Ovary (tissue), 9 donors: ENCODE data around the gene ANKRD44. TPM values are rescaled to one million over a fixed set of nuclear protein-coding genes. Genes with fewer than 3 reads are reported as not detected.

ENCODE experiments used
- DNase-seq, 5 donors: peaks; one replicate each; pipeline ENCODE4 v3.0.0-alpha.2; 2019 to 2020
- H3K27ac ChIP-seq, 2 donors: fragments of 200-600 bp; one replicate each; pipeline versions ENCODE4 v1.5.1 to v1.8.0; 2019 to 2022
- H3K27me3 ChIP-seq: fragments of 200-600 bp; one replicate; pipeline ENCODE4 v1.8.0; 2022
- H3K36me3 ChIP-seq: fragments of 200-600 bp; sonication (generic); one replicate; pipeline ENCODE4 v1.5.1; 2019
- H3K4me1 ChIP-seq: one replicate; pipeline ENCODE4 v1.8.1; 2013; ENCODE audit warnings: mild to moderate bottlenecking, moderate library complexity; ENCODE audit not compliant: insufficient read depth
- H3K4me3 ChIP-seq: fragments of 200-600 bp; sonication (generic); one replicate; pipeline ENCODE4 v1.5.1; 2017
- H3K9me3 ChIP-seq, 2 donors: fragments of 200-600 bp in 1 of 2; sonication (generic) in 1 of 2; one replicate each; pipeline versions ENCODE4 v1.5.1 to v1.8.1; 2013 to 2019; ENCODE audit warnings: mild to moderate bottlenecking in 1 of 2, moderate library complexity in 1 of 2
- CTCF ChIP-seq, 3 donors: fragments of 450-650 bp in 2 of 3; fragments of 200-600 bp in 1 of 3; IDR thresholded peaks; one replicate each; pipeline versions ENCODE4 v1.5.1 to v1.8.0; 2016 to 2022; ENCODE audit warnings: antibody characterized with exemption in 3 of 3, mild to moderate bottlenecking in 1 of 3
- EP300 ChIP-seq: sonication (generic); formaldehyde crosslinking; IDR thresholded peaks from one replicate; pipeline ENCODE4 v1.6.1; 2017; ENCODE audit warnings: antibody characterized with exemption
- POLR2A ChIP-seq: fragments of 450-650 bp; IDR thresholded peaks from one replicate; pipeline ENCODE4 v1.6.1; 2017; ENCODE audit warnings: antibody characterized with exemption, mild to moderate bottlenecking, moderate library complexity
- WGBS, 3 donors: extraction: QIAGEN DNeasy Blood & Tissue Kit in 1 of 3; methylation state at CpG; one replicate each; pipeline versions ENCODE4 v1.1.5 to v1.1.7; 2013 to 2017; 5-methylcytosine and 5-hydroxymethylcytosine counted together
- intact Hi-C, 4 donors: fragments of 100-400 bp; cut with DNase I; formaldehyde crosslinking; loops; one replicate each; pipeline versions ENCODE4 v1.11.0 to v1.15.1; 2022 to 2023
- polyA plus RNA-seq, 2 donors: library from polyadenylated mRNA; stranded (reverse); fragments of 200-250 nt in 1 of 2; fragments of 350-450 nt in 1 of 2; fragmentation: Illumina TruSeq in 1 of 2; extraction: RNeasy Lipid Tissue Mini Kit (QIAGEN cat#74804) in 1 of 2; gene quantifications; one replicate each; pipeline ENCODE4 v1.2.3, GENCODE V29; 2013 to 2014
- total RNA-seq, 7 donors: library from RNA; depleted of rRNA in 2 of 7; stranded (reverse); fragments of >200 nt in 2 of 7; fragmentation: NEBNext Ultra II Directional in 3 of 7; extraction: Animal tissue kit (Norgen Biotek cat#: 25700) in 3 of 7; gene quantifications; one replicate each; pipeline versions ENCODE4 v1.1.0 to v1.2.4, GENCODE V29; 2016 to 2023
- donor health status: DM: no; HTN: no; CAD: no; lungs with moderate emphysema.
- donor health status: DM: no; HTN: no; CAD: no.
- donor health status: Bipolar disorder and iron deficiency.
- donor health status: DM: yes; HTN: yes; CAD: no.
- donor health status: DM: no; HTN: no; CAD: no.
- donor health status: DM: yes; HTN: yes; CAD: no.

ANKRD44 gene
- total and polyA plus RNA-seq, 9 donors: 2.6 to 60.0 (median 11.1) TPM

GRCh38 chr2:197184959-197185586 is 125.5 kb downstream of the ANKRD44 start:
- Histone ChIP-seq H3K4me3 (no peak overlapping the region), H3K4me1 (no peaks in the 10 kb centered on the region), H3K36me3 (no peaks in the 10 kb centered on the region), H3K27ac (no peak overlapping the region), H3K9me3 (no peaks in the 10 kb centered on the region), H3K27me3 (no peaks in the 10 kb centered on the region)
- intact Hi-C loops: loop anchor here (5.0 to 10.0 kb wide), 4 partner anchors 127 to 200 kb away; partner anchors contain the start of gene ANKRD44 (in 3 of the 4)
- WGBS, 3 donors: 54 to 85% (median 83%) methylated on average over 6 of the region's 6 CpGs
- no peak for TF ChIP-seq POLR2A
- TF ChIP-seq CTCF (IDR thresholded peaks at IDR 0.05): no peak
- TF ChIP-seq EP300: no peak
- peak; percentile 47 to 79 (median 59) for DNase-seq

GRCh38 chr2:197183355-197183754 is 127.2 kb downstream of the ANKRD44 start:
- H3K27me3 ChIP-seq: no peaks in the 10 kb centered on the region
- no peaks in the 10 kb centered on the region for H3K36me3 ChIP-seq
- H3K4me1 ChIP-seq: no peaks in the 10 kb centered on the region
- TF ChIP-seq POLR2A: no peak
- TF ChIP-seq EP300: no peak
- TF ChIP-seq CTCF (IDR thresholded peaks at IDR 0.05): no peak
- no peak for DNase-seq
- no peak overlapping the region for H3K27ac ChIP-seq
- H3K4me3 ChIP-seq: no peak overlapping the region
- intact Hi-C loops: loop anchor here in 3 of 4 donors (10.0 kb wide), 3 partner anchors 131 to 201 kb away; partner anchors contain the start of gene ANKRD44 (in 2 of the 3)
- H3K9me3 ChIP-seq: no peaks in the 10 kb centered on the region

- Histone ChIP-seq H3K27me3 (no peaks in the 10 kb centered on the region), H3K4me1 (no peaks in the 10 kb centered on the region), H3K27ac (no peak overlapping the region), H3K9me3 (no peaks in the 10 kb centered on the region), H3K4me3 (no peak overlapping the region), H3K36me3 (no peaks in the 10 kb centered on the region)
- TF ChIP-seq CTCF (IDR thresholded peaks at IDR 0.05) (no peak), POLR2A (no peak), EP300 (no peak)
- DNase-seq: no peak
- intact Hi-C loops: loop anchor here in 3 of 4 donors (10.0 kb wide), 3 partner anchors 132 to 202 kb away; partner anchors contain the start of gene ANKRD44 (in 2 of the 3)
- WGBS, 3 donors: 63 to 85% (median 74%) methylated on average over 1 of the region's 1 CpG
Measured at GRCh38 chr2:197182668-197183067, 127.9 kb downstream of the ANKRD44 start.

GRCh38 chr2:197181491-197181890 is 129.1 kb downstream of the ANKRD44 start:
- DNase-seq: no peak
- H3K27ac ChIP-seq: no peak overlapping the region
- no peaks in the 10 kb centered on the region for H3K27me3 ChIP-seq
- H3K9me3 ChIP-seq: no peaks in the 10 kb centered on the region
- no peaks in the 10 kb centered on the region for H3K4me1 ChIP-seq
- intact Hi-C loops: loop anchor here in 3 of 4 donors (10.0 kb wide), 3 partner anchors 133 to 203 kb away; partner anchors contain the start of gene ANKRD44 (in 2 of the 3)
- no peaks in the 10 kb centered on the region for H3K36me3 ChIP-seq
- no peak overlapping the region for H3K4me3 ChIP-seq
- 71 to 76% (median 74%) methylated on average over 5 of the region's 5 CpGs for WGBS, 3 donors
- no peak for TF ChIP-seq POLR2A
- TF ChIP-seq CTCF (IDR thresholded peaks at IDR 0.05): no peak
- TF ChIP-seq EP300: no peak
